H9 (cell line): ENCODE data around the gene ADAM8. TPM values are rescaled to one million over a fixed set of nuclear protein-coding genes. Genes with fewer than 3 reads are reported as not detected.

Experiments
- DNase-seq: peaks from one replicate; pipeline ENCODE4 v3.0.0-alpha.2; 2017
- H2AFZ ChIP-seq: one replicate; pipeline ENCODE4 v1.6.1; 2013; ENCODE audit warnings: mild to moderate bottlenecking, low read length, control low read depth, moderate library complexity
- H2AK5ac ChIP-seq: 2 replicates; pipeline ENCODE4 v1.6.1; 2013; ENCODE audit warnings: low read length, control low read depth, mixed read lengths; ENCODE audit not compliant: insufficient read length
- H2BK120ac ChIP-seq: one replicate; pipeline ENCODE4 v1.6.1; 2013; ENCODE audit warnings: low read depth, mild to moderate bottlenecking, low read length, control low read depth, inconsistent platforms; ENCODE audit not compliant: poor library complexity, severe bottlenecking
- H2BK12ac ChIP-seq: 2 replicates; pipeline ENCODE4 v1.6.1; 2013; ENCODE audit warnings: low read length, control low read depth, mixed read lengths, low read depth; ENCODE audit not compliant: insufficient read length
- H2BK15ac ChIP-seq: 2 replicates; pipeline ENCODE4 v1.6.1; 2013; ENCODE audit warnings: low read depth, low read length, control low read depth
- H2BK20ac ChIP-seq: one replicate; pipeline ENCODE4 v1.6.1; 2013; ENCODE audit warnings: low read depth, mild to moderate bottlenecking, low read length, control low read depth, inconsistent platforms; ENCODE audit not compliant: poor library complexity, severe bottlenecking
- H2BK5ac ChIP-seq: 2 replicates; pipeline ENCODE4 v1.6.1; 2013; ENCODE audit warnings: low read length, control low read depth, mixed read lengths; ENCODE audit not compliant: insufficient read length
- H3K14ac ChIP-seq: 2 replicates; pipeline ENCODE4 v1.6.1; 2013; ENCODE audit warnings: low read length, control low read depth; ENCODE audit not compliant: insufficient read depth
- H3K18ac ChIP-seq: 2 replicates; pipeline ENCODE4 v1.6.1; 2013; ENCODE audit warnings: low read depth, mild to moderate bottlenecking, mixed read lengths, low read length, control low read depth; ENCODE audit not compliant: insufficient read length
- H3K23ac ChIP-seq: 2 replicates; pipeline ENCODE4 v1.6.1; 2013; ENCODE audit warnings: low read length, control low read depth, mixed read lengths, low read depth; ENCODE audit not compliant: insufficient read length
- H3K23me2 ChIP-seq: 2 replicates; pipeline ENCODE4 v1.6.1; 2013; ENCODE audit warnings: low read depth, mild to moderate bottlenecking, mixed read lengths, low read length, control low read depth; ENCODE audit not compliant: insufficient read length, poor library complexity, severe bottlenecking
- H3K27ac ChIP-seq: 2 replicates; pipeline ENCODE4 v1.5.1; 2013; ENCODE audit warnings: low read length, control low read depth, mixed read lengths, low read depth; ENCODE audit not compliant: insufficient read length
- H3K27me3 ChIP-seq: 2 replicates; pipeline ENCODE4 v1.6.1; 2013; ENCODE audit warnings: low read length, control low read depth, inconsistent platforms; ENCODE audit not compliant: insufficient read depth
- H3K4ac ChIP-seq: 2 replicates; pipeline ENCODE4 v1.6.1; 2013; ENCODE audit warnings: low read depth, mild to moderate bottlenecking, control low read depth, inconsistent platforms, low read length, moderate library complexity
- H3K4me1 ChIP-seq: 2 replicates; pipeline ENCODE4 v1.6.1; 2013; ENCODE audit warnings: low read length, control low read depth, inconsistent platforms; ENCODE audit not compliant: insufficient read depth
- H3K4me2 ChIP-seq: 2 replicates; pipeline ENCODE4 v1.6.1; 2013; ENCODE audit warnings: low read length, control low read depth, mixed read lengths; ENCODE audit not compliant: insufficient read length, insufficient read depth
- H3K56ac ChIP-seq: 2 replicates; pipeline ENCODE4 v1.6.1; 2013; ENCODE audit warnings: low read depth, mild to moderate bottlenecking, mixed read lengths, low read length, control low read depth; ENCODE audit not compliant: insufficient read length
- H3K79me1 ChIP-seq: 2 replicates; pipeline ENCODE4 v1.6.1; 2013; ENCODE audit warnings: low read depth, mild to moderate bottlenecking, moderate library complexity, low read length, control low read depth, inconsistent platforms; ENCODE audit not compliant: insufficient read depth, poor library complexity, severe bottlenecking
- H3K79me2 ChIP-seq: 2 replicates; pipeline ENCODE4 v1.6.1; 2013; ENCODE audit warnings: low read length, control low read depth, inconsistent platforms; ENCODE audit not compliant: insufficient read depth
- H3K9ac ChIP-seq: 2 replicates; pipeline ENCODE4 v1.6.1; 2013; ENCODE audit warnings: low read length, control low read depth, mixed read lengths; ENCODE audit not compliant: insufficient read length; ENCODE audit errors: extremely low read depth
- H3K9me3 ChIP-seq: one replicate; pipeline ENCODE4 v1.6.1; 2013; ENCODE audit warnings: low read depth, low read length, inconsistent platforms; ENCODE audit not compliant: control insufficient read depth
- H3T11ph ChIP-seq: one replicate; pipeline ENCODE4 v1.6.1; 2013; ENCODE audit warnings: mild to moderate bottlenecking, low read length, control low read depth, inconsistent platforms
- H4K20me1 ChIP-seq: one replicate; pipeline ENCODE4 v1.6.1; 2013; ENCODE audit not compliant: control insufficient read depth, insufficient read length, insufficient read depth
- H4K5ac ChIP-seq: 2 replicates; pipeline ENCODE4 v1.6.1; 2013; ENCODE audit warnings: low read depth, mild to moderate bottlenecking, mixed read lengths, low read length, control low read depth; ENCODE audit not compliant: insufficient read length
- H4K8ac ChIP-seq: replicated peaks from 2 replicates; pipeline ENCODE4 v1.6.1; 2013; ENCODE audit warnings: low read length, control low read depth, mixed read lengths, low read depth; ENCODE audit not compliant: insufficient read length
- H4K91ac ChIP-seq: 2 replicates; pipeline ENCODE4 v1.6.1; 2013; ENCODE audit warnings: low read depth, mild to moderate bottlenecking, moderate library complexity, mixed read lengths, low read length, control low read depth; ENCODE audit not compliant: insufficient read length
- H3K27ac Mint-ChIP-seq, 3 experiments: 2 replicates in 2 of 3; 3 replicates in 1 of 3; pipeline ENCODE4 v1.8.0; 2020 to 2021; ENCODE audit warnings: mixed read lengths in 3 of 3, mild to moderate bottlenecking in 1 of 3, moderate library complexity in 1 of 3
- H3K27me3 Mint-ChIP-seq: 2 replicates; pipeline ENCODE4 v1.8.0; 2021; ENCODE audit warnings: low read depth, mild to moderate bottlenecking, moderate library complexity, mixed read lengths
- H3K36me3 Mint-ChIP-seq, 3 experiments: 2 replicates in 2 of 3; 3 replicates in 1 of 3; pipeline ENCODE4 v1.8.0; 2020 to 2021; ENCODE audit warnings: low read depth in 3 of 3, mixed read lengths in 3 of 3; ENCODE audit not compliant: insufficient read depth in 1 of 3
- H3K4me1 Mint-ChIP-seq, 2 experiments: 2 replicates each; pipeline ENCODE4 v1.8.0; 2020; ENCODE audit warnings: mixed read lengths in 2 of 2
- H3K4me3 Mint-ChIP-seq, 2 experiments: 2 replicates in 1 of 2; 3 replicates in 1 of 2; pipeline ENCODE4 v1.8.0; 2020 to 2021; ENCODE audit warnings: mild to moderate bottlenecking in 2 of 2, mixed read lengths in 2 of 2, moderate library complexity in 1 of 2
- H3K9me3 Mint-ChIP-seq, 2 experiments: 2 replicates in 1 of 2; 3 replicates in 1 of 2; pipeline ENCODE4 v1.8.0; 2020; ENCODE audit warnings: mild to moderate bottlenecking in 2 of 2, mixed read lengths in 2 of 2, moderate library complexity in 1 of 2
- WGBS: extraction: QIAGEN DNeasy Blood & Tissue Kit; methylation state at CpG from one replicate; pipeline ENCODE4 v1.1.7; 2013; ENCODE audit warnings: missing lambda C conversion rate, low lambda C conversion rate, mixed read lengths; ENCODE audit not compliant: insufficient read length; ENCODE audit errors: extremely low coverage; 5-methylcytosine and 5-hydroxymethylcytosine counted together
- total RNA-seq: library from RNA; stranded (reverse); gene quantifications from 2 replicates; pipeline ENCODE4 v1.2.1, GENCODE V29; 2021
- TF ChIP-seq, protein P1 (sequence below): fragments of 200-600 bp; sonication (generic); conservative IDR thresholded peaks from 3 replicates; pipeline ENCODE4 v1.8.0; 2021; ENCODE audit warnings: antibody characterized with exemption, mild to moderate bottlenecking

ADAM8 gene
- total RNA-seq, 1 experiment from 2014 or later, result 5.4 TPM

DNA sequence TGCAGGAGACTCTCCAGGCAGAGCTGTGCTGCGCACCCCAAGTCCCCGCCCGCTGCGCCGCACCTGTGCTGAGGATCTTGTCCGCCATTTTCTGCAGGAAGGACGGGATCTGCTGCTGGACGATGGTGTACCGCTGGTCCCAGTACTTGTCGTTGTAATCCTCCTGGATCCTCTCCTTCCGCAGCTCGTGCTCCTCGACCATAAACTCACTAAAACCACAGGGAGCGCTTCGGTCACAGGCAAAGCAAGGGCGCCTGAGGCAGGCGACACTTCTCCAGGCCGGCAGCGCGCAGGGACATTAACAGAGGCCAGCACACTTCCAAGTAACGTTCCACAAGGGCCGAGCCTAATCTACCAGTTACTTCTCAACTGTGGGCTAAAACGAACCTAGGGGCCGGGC is 13.1 kb upstream of the ADAM8 start:
- Histone ChIP-seq H2BK120ac (no peak overlapping the region), H3K27ac (no peak overlapping the region), H3K56ac (no peak overlapping the region), H4K5ac (no peak overlapping the region), H3T11ph (no peak overlapping the region), H2BK5ac (no peak overlapping the region), H3K4me2 (no peak overlapping the region), H2BK20ac (no peak overlapping the region), H2AFZ (no peak overlapping the region), H3K79me1 (no peaks in the 10 kb centered on the region), H3K23me2 (no peaks in the 10 kb centered on the region), H3K18ac (no peak overlapping the region), H2BK12ac (no peak overlapping the region), H4K8ac (no peak overlapping the region), H2AK5ac (no peak overlapping the region), H3K4me1 (no peaks in the 10 kb centered on the region), H3K23ac (no peak overlapping the region), H3K79me2 (no peaks in the 10 kb centered on the region), H2BK15ac (no peak overlapping the region), H4K20me1 (no peaks in the 10 kb centered on the region), H4K91ac (no peak overlapping the region), H3K9me3 (no peaks in the 10 kb centered on the region), H3K4ac (no peak overlapping the region), H3K14ac (no peak overlapping the region), H3K9ac (no peak overlapping the region), H3K27me3 (no peaks in the 10 kb centered on the region)
- Mint-ChIP-seq H3K36me3 (peaks cover 19 to 74% (median 68%) of the 10 kb centered on the region in 3 experiments; a peak in 6 of 7 replicates), H3K4me1 (no peaks in the 10 kb centered on the region), H3K4me3 (no peak overlapping the region), H3K27ac (0 out of 7 replicates have a peak overlapping the region, but pooled peaks of 1 of the 3 experiments have one; percentile 65), H3K27me3 (no peaks in the 10 kb centered on the region), H3K9me3 (no peaks in the 10 kb centered on the region)
- DNase-seq, result no peak
- TF ChIP-seq, protein P1, sequence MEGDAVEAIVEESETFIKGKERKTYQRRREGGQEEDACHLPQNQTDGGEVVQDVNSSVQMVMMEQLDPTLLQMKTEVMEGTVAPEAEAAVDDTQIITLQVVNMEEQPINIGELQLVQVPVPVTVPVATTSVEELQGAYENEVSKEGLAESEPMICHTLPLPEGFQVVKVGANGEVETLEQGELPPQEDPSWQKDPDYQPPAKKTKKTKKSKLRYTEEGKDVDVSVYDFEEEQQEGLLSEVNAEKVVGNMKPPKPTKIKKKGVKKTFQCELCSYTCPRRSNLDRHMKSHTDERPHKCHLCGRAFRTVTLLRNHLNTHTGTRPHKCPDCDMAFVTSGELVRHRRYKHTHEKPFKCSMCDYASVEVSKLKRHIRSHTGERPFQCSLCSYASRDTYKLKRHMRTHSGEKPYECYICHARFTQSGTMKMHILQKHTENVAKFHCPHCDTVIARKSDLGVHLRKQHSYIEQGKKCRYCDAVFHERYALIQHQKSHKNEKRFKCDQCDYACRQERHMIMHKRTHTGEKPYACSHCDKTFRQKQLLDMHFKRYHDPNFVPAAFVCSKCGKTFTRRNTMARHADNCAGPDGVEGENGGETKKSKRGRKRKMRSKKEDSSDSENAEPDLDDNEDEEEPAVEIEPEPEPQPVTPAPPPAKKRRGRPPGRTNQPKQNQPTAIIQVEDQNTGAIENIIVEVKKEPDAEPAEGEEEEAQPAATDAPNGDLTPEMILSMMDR, result no peak
- no CpG with 5 or more reads among the region's 24 CpGs for WGBS
